K562 treated with DMSO at 1 percent for 48 hours (cell line): ENCODE data around the gene RIMOC1. TPM values are rescaled to one million over a fixed set of nuclear protein-coding genes. Genes with fewer than 3 reads are reported as not detected.

Experiments used
- total RNA-seq: library from RNA; unstranded; fragments of 300-600 nt; gene quantifications from 2 replicates; pipeline ENCODE4 v1.2.3, GENCODE V29; 2022; ENCODE audit warnings: low replicate concordance; ENCODE audit errors: extremely low read depth

The RIMOC1 gene
- not detected in 2 replicates for total RNA-seq

GRCh38 chr5:41903892-41904799 lies at the start of gene RIMOC1:
Gene RIMOC1, plus strand, starts transcription at chr5:41904344. Its CDS starts 24 bp downstream, at chr5:41904368.

DNA sequence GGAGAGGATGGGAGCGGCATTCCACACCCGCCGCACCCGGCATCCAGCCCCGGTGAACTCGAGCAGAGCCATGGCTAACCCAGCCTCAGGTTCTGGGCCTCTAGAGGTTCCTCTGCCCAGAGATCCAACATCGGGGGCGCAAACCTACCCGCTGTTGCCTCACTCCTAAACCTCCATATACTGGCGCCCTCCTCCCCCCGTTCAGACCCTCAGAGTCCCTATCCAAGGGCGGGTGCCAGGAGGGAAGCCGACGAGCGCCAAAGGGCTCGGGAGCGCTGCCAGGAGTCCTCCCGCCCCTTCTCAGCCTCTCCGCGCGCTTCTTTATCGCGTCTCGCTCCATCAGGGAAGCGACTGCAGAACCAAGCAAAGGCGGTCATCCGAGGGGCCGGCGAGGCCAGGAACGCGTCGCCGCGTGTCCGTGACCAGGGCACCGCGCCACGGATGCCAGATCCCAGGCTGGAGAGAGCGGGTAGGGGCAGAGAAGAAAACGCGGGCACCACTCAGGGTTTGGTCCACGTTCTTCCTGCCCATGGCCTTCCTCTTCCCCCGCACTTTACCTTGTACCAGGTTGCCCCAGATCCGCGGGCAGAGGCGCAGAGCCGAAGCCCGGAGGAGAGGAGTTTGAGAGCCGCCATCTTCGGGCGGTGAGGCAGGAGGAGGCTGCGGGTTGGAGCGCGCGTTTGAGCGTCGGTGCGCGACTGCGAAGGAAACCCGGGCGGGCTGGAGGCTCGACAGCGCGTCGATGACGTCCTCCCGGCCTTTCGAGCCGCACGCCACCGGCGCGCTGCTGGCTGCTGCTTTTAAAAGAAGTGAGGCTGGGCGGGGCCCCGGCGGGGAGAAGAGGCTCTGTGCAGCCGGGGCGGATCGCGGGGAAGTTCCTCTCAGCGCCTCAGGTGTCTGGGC lies 34.2 kb upstream of the RIMOC1 start, which contains the start of gene OXCT1:
Gene OXCT1, minus strand, starts transcription at position 702 of the 903 bp plus-strand sequence. Its CDS starts 67 bp downstream, at position 635.

GRCh38 chr5:41924872-41925554 lies 20.9 kb downstream of the RIMOC1 start, which contains the start of gene FBXO4:
Gene FBXO4, plus strand, starts transcription at chr5:41925281. Its CDS starts 29 bp downstream, at chr5:41925310.

Other genes with a start within 250 kb of the RIMOC1 start
- not detected in 2 replicates for gene OXCT1, start 33.9 kb upstream of the RIMOC1 start, total RNA-seq
- gene FBXO4, start 20.9 kb downstream of the RIMOC1 start, total RNA-seq: not detected in 2 replicates